ENCODE measurements around the gene ZMAT1. TPM values are rescaled to one million over a fixed set of nuclear protein-coding genes. Genes with fewer than 3 reads are reported as not detected.
A peak's percentile ranks its signal among the peaks of the same experiment; 100 is the strongest.

Gene ZMAT1
- total and polyA plus RNA-seq, 2 experiments from 2014 or later, result 1.5 to 4.1 TPM

DNA sequence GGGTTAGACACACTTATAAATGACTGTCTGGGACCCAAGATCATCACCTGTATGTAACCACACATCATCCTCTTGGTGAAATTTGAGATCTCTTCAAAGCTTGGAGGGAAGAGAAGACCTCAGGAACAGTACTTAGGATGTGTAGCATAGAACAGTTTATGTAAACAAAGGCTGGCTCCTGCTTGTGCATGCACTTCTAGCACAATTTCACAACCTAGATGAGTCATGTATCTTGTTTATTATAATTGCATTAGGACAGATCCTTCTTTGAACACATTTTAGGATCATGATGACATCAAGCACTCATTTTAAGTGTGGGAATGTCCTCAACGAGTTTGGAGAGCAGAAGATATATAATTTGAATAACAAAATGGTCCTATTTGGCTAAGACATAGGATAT is 26.3 kb upstream of the ZMAT1 start:
- Histone ChIP-seq H3K27ac (no peak overlapping the region), H3K79me2 (no peaks in the 10 kb centered on the region), H3K4me1 (ENCODE audit: insufficient read depth) (no peaks in the 10 kb centered on the region), H3K4me2 (no peak overlapping the region), H3K9me3 (ENCODE audit: low read depth) (no peaks in the 10 kb centered on the region), H2AFZ (no peak overlapping the region), H3K9me2 (replicated peaks; ENCODE audit: insufficient read depth) (no peaks in the 10 kb centered on the region), H3K36me3 (replicated peaks; ENCODE audit: insufficient read depth, low read depth) (no peaks in the 10 kb centered on the region), H3K4me3 (no peak overlapping the region), H4K20me1 (ENCODE audit: insufficient read depth, poor library complexity, severe bottlenecking) (no peaks in the 10 kb centered on the region), H3K27me3 (no peaks in the 10 kb centered on the region)
- TF ChIP-seq EZH2 (IDR thresholded peaks at IDR 0.05; ENCODE audit: borderline replicate concordance) (no peak), CTCF (IDR thresholded peaks at IDR 0.05; ENCODE audit: poor library complexity) (no peak), EZH2phosphoT487 (IDR thresholded peaks at IDR 0.05; ENCODE audit: low read depth, severe bottlenecking, unreplicated experiment) (no peak)
- peak; percentile 6 for DNase-seq (ENCODE audit: low spot score)
- 17% methylated on average over 1 of the region's 1 CpG for WGBS (ENCODE audit: low lambda C conversion rate, missing lambda C conversion rate)

DNA sequence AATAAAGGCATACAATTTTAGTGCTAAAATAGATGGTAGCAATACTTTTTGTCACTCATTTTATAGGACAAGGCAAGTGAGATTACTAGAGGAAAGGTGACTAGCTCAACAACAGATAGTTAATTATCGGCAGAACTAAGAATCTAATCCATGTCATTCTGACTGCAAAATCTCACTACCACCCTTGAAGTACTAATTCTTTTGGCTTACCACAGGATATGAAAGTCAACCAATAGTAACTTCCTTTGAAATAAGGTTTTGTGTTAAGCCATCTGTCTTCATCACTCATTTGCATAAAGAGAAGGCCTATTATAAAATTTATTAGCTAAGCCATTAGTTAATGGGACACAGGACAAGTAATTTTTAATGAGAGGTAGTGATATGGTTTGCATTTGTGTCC is 25.3 kb upstream of the ZMAT1 start:
- Histone ChIP-seq H3K4me2 (no peak overlapping the region), H3K27me3 (no peaks in the 10 kb centered on the region), H3K36me3 (replicated peaks; ENCODE audit: insufficient read depth, low read depth) (no peaks in the 10 kb centered on the region), H2AFZ (no peak overlapping the region), H3K4me3 (no peak overlapping the region), H4K20me1 (ENCODE audit: insufficient read depth, poor library complexity, severe bottlenecking) (no peaks in the 10 kb centered on the region), H3K79me2 (no peaks in the 10 kb centered on the region), H3K4me1 (ENCODE audit: insufficient read depth) (no peaks in the 10 kb centered on the region), H3K27ac (no peak overlapping the region), H3K9me3 (ENCODE audit: low read depth) (no peaks in the 10 kb centered on the region), H3K9me2 (replicated peaks; ENCODE audit: insufficient read depth) (no peaks in the 10 kb centered on the region)
- TF ChIP-seq CTCF (IDR thresholded peaks at IDR 0.05; ENCODE audit: poor library complexity), result no peak
- 78% methylated on average over 1 of the region's 1 CpG for WGBS (ENCODE audit: low lambda C conversion rate, missing lambda C conversion rate)
- no peak for DNase-seq (ENCODE audit: low spot score)

DNA sequence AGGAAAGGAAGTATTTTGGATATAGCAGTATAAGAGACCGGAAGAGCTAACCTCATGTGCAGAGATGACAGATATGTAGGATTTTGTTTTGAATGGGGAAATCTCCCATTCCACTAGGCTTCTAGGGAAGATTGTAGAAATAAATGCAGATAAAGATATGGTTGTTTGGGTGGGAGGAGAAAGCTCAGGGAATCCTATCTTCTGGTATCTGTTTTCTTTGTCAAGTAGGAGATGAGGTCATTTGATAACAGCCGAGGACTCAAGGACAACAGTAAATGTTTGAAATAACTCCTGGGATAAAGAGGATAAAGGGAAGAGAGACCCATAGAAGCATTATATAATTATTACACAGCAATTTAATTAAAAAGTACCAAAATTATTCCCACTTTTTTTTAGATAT is 24.7 kb upstream of the ZMAT1 start:
- H3K27me3 ChIP-seq, result no peaks in the 10 kb centered on the region
- no peaks in the 10 kb centered on the region for H3K4me1 ChIP-seq (ENCODE audit: insufficient read depth)
- no peak overlapping the region for H3K27ac ChIP-seq
- TF ChIP-seq CTCF (IDR thresholded peaks at IDR 0.05; ENCODE audit: poor library complexity), result no peak
- H2AFZ ChIP-seq, result no peak overlapping the region
- H4K20me1 ChIP-seq (ENCODE audit: insufficient read depth, poor library complexity, severe bottlenecking), result no peaks in the 10 kb centered on the region
- H3K4me3 ChIP-seq, result no peak overlapping the region
- no peaks in the 10 kb centered on the region for H3K36me3 ChIP-seq (replicated peaks; ENCODE audit: insufficient read depth, low read depth)
- no peaks in the 10 kb centered on the region for H3K9me2 ChIP-seq (replicated peaks; ENCODE audit: insufficient read depth)
- WGBS (ENCODE audit: low lambda C conversion rate, missing lambda C conversion rate), result 37% methylated on average over 2 of the region's 2 CpGs
- no peaks in the 10 kb centered on the region for H3K79me2 ChIP-seq
- no peak overlapping the region for H3K4me2 ChIP-seq
- DNase-seq (ENCODE audit: low spot score), result no peak
- no peaks in the 10 kb centered on the region for H3K9me3 ChIP-seq (ENCODE audit: low read depth)

GRCh38 chrX:101950581-101950980 is 18.8 kb upstream of the ZMAT1 start:
- no peaks in the 10 kb centered on the region for H3K9me3 ChIP-seq (ENCODE audit: low read depth)
- H3K36me3 ChIP-seq (replicated peaks; ENCODE audit: insufficient read depth, low read depth), result no peaks in the 10 kb centered on the region
- H3K27me3 ChIP-seq, result no peaks in the 10 kb centered on the region
- H3K9me2 ChIP-seq (replicated peaks; ENCODE audit: insufficient read depth), result no peaks in the 10 kb centered on the region
- DNase-seq (ENCODE audit: low spot score), result no peak
- H3K27ac ChIP-seq, result no peak overlapping the region
- H4K20me1 ChIP-seq (ENCODE audit: insufficient read depth, poor library complexity, severe bottlenecking), result no peaks in the 10 kb centered on the region
- H3K4me2 ChIP-seq, result no peak overlapping the region
- no peak overlapping the region for H3K4me3 ChIP-seq
- no peaks in the 10 kb centered on the region for H3K79me2 ChIP-seq
- TF ChIP-seq CTCF (IDR thresholded peaks at IDR 0.05; ENCODE audit: poor library complexity), result no peak
- TF ChIP-seq EZH2 (IDR thresholded peaks at IDR 0.05; ENCODE audit: borderline replicate concordance), result no peak
- TF ChIP-seq EZH2phosphoT487 (IDR thresholded peaks at IDR 0.05; ENCODE audit: low read depth, severe bottlenecking, unreplicated experiment), result no peak
- 64% methylated on average over 6 of the region's 6 CpGs for WGBS (ENCODE audit: low lambda C conversion rate, missing lambda C conversion rate)
- no peaks in the 10 kb centered on the region for H3K4me1 ChIP-seq (ENCODE audit: insufficient read depth)
- H2AFZ ChIP-seq, result no peak overlapping the region
